ENCODE data around the gene PLEKHM2.

GRCh38 chr1:15739745-15740144, 55.6 kb downstream of the PLEKHM2 start:
- no peak for TF ChIP-seq CTCF (IDR thresholded peaks at IDR 0.05; ENCODE audit: low read length)
- TF ChIP-seq EZH2 (optimal IDR thresholded peaks at IDR 0.05; ENCODE audit: low read depth, low read length), result no peak

Data from MM.1S (cell line).